Neural cell (in vitro differentiated cells): Measurements from ENCODE around the gene TMCC2.

Experiments
- EP300 ChIP-seq: fragments of 450-650 bp; conservative IDR thresholded peaks from 2 replicates; pipeline ENCODE4 v1.6.1; 2014; ENCODE audit warnings: antibody characterized with exemption, mild to moderate bottlenecking, moderate library complexity; ENCODE audit not compliant: poor library complexity, severe bottlenecking
- EZH2 ChIP-seq: fragments of 200-600, 300-800 bp; shearing (Covaris generic), sonication (generic); IDR thresholded peaks from 2 replicates; pipeline ENCODE4 v1.6.1; 2014; ENCODE audit warnings: antibody characterized with exemption, low read length, borderline replicate concordance, mild to moderate bottlenecking; ENCODE audit not compliant: insufficient read depth, poor library complexity, severe bottlenecking
- POLR2AphosphoS5 ChIP-seq: IDR thresholded peaks from 2 replicates; pipeline ENCODE4 v1.6.1; 2012
- SMC3 ChIP-seq: fragments of 450-650 bp; conservative IDR thresholded peaks from 2 replicates; pipeline ENCODE4 v1.6.1; 2014; ENCODE audit warnings: antibody characterized with exemption, mild to moderate bottlenecking, moderate library complexity; ENCODE audit not compliant: poor library complexity
- TAF1 ChIP-seq: IDR thresholded peaks from 2 replicates; pipeline ENCODE4 v1.6.1; 2012; ENCODE audit warnings: low read depth
- TF ChIP-seq, protein P1 (sequence below): fragments of 450-650 bp; IDR thresholded peaks from 2 replicates; pipeline ENCODE4 v1.5.1; 2014; ENCODE audit warnings: antibody characterized with exemption, mild to moderate bottlenecking, moderate library complexity; ENCODE audit not compliant: poor library complexity, severe bottlenecking
- TF ChIP-seq, protein P2 (sequence below): IDR thresholded peaks from 2 replicates; pipeline ENCODE4 v1.6.1; 2012; ENCODE audit warnings: borderline replicate concordance

DNA sequence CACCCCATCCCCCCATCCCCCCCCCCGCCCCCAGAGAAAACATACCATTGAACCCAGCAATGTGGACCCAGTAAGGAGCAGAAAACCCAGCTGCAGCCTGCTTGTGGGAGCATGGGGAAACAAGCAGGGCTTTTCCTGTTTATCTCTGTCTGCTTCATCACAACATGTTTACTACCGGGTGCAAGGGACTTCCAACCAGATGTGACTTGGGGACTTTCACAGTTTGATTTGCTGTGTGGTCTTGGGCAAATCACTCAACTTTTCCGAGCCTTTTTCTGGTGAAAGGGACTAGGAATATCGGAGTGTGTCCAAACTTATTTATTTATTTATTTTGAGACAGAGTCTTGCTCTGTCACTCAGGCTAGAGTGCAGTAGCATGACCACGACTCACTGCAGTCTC, 3.2 kb downstream of the TMCC2 start:
- TF ChIP-seq, protein P1, sequence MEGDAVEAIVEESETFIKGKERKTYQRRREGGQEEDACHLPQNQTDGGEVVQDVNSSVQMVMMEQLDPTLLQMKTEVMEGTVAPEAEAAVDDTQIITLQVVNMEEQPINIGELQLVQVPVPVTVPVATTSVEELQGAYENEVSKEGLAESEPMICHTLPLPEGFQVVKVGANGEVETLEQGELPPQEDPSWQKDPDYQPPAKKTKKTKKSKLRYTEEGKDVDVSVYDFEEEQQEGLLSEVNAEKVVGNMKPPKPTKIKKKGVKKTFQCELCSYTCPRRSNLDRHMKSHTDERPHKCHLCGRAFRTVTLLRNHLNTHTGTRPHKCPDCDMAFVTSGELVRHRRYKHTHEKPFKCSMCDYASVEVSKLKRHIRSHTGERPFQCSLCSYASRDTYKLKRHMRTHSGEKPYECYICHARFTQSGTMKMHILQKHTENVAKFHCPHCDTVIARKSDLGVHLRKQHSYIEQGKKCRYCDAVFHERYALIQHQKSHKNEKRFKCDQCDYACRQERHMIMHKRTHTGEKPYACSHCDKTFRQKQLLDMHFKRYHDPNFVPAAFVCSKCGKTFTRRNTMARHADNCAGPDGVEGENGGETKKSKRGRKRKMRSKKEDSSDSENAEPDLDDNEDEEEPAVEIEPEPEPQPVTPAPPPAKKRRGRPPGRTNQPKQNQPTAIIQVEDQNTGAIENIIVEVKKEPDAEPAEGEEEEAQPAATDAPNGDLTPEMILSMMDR, result no peak
- no peak for TF ChIP-seq EZH2
- TF ChIP-seq, protein P2, sequence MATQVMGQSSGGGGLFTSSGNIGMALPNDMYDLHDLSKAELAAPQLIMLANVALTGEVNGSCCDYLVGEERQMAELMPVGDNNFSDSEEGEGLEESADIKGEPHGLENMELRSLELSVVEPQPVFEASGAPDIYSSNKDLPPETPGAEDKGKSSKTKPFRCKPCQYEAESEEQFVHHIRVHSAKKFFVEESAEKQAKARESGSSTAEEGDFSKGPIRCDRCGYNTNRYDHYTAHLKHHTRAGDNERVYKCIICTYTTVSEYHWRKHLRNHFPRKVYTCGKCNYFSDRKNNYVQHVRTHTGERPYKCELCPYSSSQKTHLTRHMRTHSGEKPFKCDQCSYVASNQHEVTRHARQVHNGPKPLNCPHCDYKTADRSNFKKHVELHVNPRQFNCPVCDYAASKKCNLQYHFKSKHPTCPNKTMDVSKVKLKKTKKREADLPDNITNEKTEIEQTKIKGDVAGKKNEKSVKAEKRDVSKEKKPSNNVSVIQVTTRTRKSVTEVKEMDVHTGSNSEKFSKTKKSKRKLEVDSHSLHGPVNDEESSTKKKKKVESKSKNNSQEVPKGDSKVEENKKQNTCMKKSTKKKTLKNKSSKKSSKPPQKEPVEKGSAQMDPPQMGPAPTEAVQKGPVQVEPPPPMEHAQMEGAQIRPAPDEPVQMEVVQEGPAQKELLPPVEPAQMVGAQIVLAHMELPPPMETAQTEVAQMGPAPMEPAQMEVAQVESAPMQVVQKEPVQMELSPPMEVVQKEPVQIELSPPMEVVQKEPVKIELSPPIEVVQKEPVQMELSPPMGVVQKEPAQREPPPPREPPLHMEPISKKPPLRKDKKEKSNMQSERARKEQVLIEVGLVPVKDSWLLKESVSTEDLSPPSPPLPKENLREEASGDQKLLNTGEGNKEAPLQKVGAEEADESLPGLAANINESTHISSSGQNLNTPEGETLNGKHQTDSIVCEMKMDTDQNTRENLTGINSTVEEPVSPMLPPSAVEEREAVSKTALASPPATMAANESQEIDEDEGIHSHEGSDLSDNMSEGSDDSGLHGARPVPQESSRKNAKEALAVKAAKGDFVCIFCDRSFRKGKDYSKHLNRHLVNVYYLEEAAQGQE, result no peak
- TF ChIP-seq TAF1, result no peak
- TF ChIP-seq SMC3, result no peak
- no peak for TF ChIP-seq EP300
- TF ChIP-seq POLR2AphosphoS5, result no peak
